ENCODE results near the gene LRMDA.

DNA sequence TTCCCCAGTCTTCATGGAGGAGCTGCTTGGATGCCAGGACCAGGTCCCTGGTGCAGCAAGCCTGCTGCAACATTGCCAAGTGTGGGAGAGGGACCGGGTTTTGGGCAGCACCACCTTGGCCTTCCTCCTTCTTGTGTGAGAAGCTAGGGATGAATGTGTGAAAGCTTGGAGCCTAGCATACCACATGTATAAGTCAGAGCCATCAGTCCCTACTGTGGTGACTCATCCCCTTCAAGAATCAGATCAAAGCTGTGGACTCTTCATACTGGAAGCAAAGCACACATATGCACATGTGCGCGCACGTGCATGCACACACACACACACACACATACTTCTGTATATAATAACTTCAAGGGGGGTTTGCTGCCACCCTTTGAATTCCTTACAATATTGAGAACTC, 527.8 kb downstream of the LRMDA start:
- no peak for TF ChIP-seq CTCF (IDR thresholded peaks at IDR 0.05)
- no peak for TF ChIP-seq POLR2AphosphoS5 (IDR thresholded peaks at IDR 0.05)
- TF ChIP-seq EP300 (IDR thresholded peaks at IDR 0.05; ENCODE audit: low read depth) = no peak

Measured in transverse colon (tissue), 4 donors.